Breast epithelium (tissue), 3 donors: Measurements from ENCODE around the gene NEGR1.

Experiments used
- CTCF ChIP-seq, 3 donors: fragments of 450-650 bp; IDR thresholded peaks; one replicate each; pipeline ENCODE4 v1.5.1; 2016 to 2017; ENCODE audit warnings: antibody characterized with exemption in 3 of 3, mild to moderate bottlenecking in 3 of 3, moderate library complexity in 3 of 3
- POLR2A ChIP-seq: fragments of 450-650 bp; IDR thresholded peaks from one replicate; pipeline ENCODE4 v1.6.1; 2016; ENCODE audit warnings: antibody characterized with exemption, mild to moderate bottlenecking, moderate library complexity
- POLR2AphosphoS5 ChIP-seq, 3 donors: sonication (generic); formaldehyde crosslinking; IDR thresholded peaks; one replicate each; pipeline ENCODE4 v1.6.1; 2017; ENCODE audit warnings: antibody characterized with exemption in 3 of 3

GRCh38 chr1:71967670-71968069 lies 314.7 kb downstream of the NEGR1 start:
- TF ChIP-seq CTCF (IDR thresholded peaks at IDR 0.05) (no peak), POLR2A (no peak), POLR2AphosphoS5 (IDR thresholded peaks at IDR 0.05) (no peak)
